ENCODE measurements around the gene NARS2.

DNA sequence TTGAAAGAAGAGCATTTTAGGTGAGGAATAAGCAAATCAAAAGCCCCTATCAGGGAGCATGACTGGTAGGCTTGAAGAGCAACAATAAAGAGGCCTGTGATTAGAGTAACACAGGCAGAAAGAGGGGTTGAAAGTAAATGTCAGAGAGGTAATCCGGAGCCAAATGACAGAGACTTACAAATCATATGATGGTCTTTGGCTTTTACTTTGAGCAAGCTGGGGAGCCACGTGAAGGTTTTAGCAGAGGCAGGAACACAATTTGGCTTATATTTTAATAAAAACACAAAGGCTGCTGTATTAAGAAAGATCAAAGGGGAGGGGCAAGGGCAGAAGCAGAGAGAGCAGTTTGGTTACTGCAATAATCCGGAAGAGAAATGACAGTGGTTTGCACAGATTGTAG, 12.8 kb upstream of the NARS2 start:
- TF ChIP-seq, protein P1, sequence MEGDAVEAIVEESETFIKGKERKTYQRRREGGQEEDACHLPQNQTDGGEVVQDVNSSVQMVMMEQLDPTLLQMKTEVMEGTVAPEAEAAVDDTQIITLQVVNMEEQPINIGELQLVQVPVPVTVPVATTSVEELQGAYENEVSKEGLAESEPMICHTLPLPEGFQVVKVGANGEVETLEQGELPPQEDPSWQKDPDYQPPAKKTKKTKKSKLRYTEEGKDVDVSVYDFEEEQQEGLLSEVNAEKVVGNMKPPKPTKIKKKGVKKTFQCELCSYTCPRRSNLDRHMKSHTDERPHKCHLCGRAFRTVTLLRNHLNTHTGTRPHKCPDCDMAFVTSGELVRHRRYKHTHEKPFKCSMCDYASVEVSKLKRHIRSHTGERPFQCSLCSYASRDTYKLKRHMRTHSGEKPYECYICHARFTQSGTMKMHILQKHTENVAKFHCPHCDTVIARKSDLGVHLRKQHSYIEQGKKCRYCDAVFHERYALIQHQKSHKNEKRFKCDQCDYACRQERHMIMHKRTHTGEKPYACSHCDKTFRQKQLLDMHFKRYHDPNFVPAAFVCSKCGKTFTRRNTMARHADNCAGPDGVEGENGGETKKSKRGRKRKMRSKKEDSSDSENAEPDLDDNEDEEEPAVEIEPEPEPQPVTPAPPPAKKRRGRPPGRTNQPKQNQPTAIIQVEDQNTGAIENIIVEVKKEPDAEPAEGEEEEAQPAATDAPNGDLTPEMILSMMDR (conservative IDR thresholded peaks at IDR 0.05 in 1 of 2, IDR thresholded peaks at IDR 0.05 in 1 of 2; ENCODE audit: extremely low read depth in 1 of 2, insufficient read depth in 1 of 2, low read depth in 1 of 2, low read length in 2 of 2), result no peak
- TF ChIP-seq EZH2 (IDR thresholded peaks at IDR 0.05; ENCODE audit: borderline replicate concordance, low read length), result no peak

Data from mammary epithelial cell (primary cell).